Right lobe of liver (tissue), 4 donors: Measurements from ENCODE around the gene PTK6.

Experiments used
- CTCF ChIP-seq, 4 donors: fragments of 200-600 bp in 3 of 4; fragments of 450-650 bp in 1 of 4; IDR thresholded peaks; one replicate each; pipeline versions ENCODE4 v1.5.1 to v1.8.0; 2016 to 2022; ENCODE audit warnings: antibody characterized with exemption in 4 of 4, mild to moderate bottlenecking in 2 of 4
- POLR2A ChIP-seq: fragments of 450-650 bp; IDR thresholded peaks from one replicate; pipeline ENCODE4 v1.6.1; 2017; ENCODE audit warnings: antibody characterized with exemption, mild to moderate bottlenecking
- donor health status: DM: no; HTN: no; CAD: no.
- donor health status: DM: no; HTN: no; CAD: no.
- donor health status: DM: no; HTN: yes; CAD: no.

GRCh38 chr20:63539441-63540370 lies 2.5 kb upstream of the PTK6 start:
- TF ChIP-seq CTCF (IDR thresholded peaks at IDR 0.05) (no peak), POLR2A (no peak)
